Measurements from ENCODE around the gene ARAP1.

DNA sequence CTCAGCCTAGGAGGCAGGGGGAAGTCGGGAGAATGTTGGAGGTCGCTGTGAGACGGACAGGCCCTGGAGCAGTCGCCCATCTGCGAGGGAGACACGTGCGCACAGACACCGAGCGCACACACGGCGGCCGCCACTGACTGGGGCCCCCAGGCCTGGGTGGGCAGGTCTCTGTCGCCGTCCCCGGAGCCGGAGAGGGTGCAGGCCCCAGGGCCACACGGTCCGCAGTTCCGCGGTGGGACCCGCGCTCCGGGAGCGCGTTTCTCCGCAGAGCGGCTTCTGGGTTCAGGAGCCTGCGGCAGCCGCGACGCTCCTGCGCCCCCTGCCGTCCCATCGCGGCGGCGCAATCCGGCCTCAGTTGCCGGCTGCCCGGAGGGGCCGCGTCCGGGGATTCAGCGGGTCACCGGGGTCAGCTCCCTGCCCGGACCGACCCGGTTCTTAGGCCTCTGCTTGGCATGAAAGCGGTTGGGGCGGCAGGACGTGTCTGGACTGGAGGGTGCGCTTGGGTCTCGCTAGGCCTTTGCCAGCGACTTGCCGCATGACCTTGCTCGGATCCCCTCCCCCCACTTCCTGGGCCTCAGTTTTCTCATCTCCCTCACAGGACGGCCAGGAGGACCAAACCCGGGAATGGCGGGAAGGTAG is 109.2 kb downstream of the ARAP1 start:
- TF ChIP-seq, protein P1, sequence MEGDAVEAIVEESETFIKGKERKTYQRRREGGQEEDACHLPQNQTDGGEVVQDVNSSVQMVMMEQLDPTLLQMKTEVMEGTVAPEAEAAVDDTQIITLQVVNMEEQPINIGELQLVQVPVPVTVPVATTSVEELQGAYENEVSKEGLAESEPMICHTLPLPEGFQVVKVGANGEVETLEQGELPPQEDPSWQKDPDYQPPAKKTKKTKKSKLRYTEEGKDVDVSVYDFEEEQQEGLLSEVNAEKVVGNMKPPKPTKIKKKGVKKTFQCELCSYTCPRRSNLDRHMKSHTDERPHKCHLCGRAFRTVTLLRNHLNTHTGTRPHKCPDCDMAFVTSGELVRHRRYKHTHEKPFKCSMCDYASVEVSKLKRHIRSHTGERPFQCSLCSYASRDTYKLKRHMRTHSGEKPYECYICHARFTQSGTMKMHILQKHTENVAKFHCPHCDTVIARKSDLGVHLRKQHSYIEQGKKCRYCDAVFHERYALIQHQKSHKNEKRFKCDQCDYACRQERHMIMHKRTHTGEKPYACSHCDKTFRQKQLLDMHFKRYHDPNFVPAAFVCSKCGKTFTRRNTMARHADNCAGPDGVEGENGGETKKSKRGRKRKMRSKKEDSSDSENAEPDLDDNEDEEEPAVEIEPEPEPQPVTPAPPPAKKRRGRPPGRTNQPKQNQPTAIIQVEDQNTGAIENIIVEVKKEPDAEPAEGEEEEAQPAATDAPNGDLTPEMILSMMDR (IDR thresholded peaks at IDR 0.05): peak; percentile 95 to 98 (median 97)
- TF ChIP-seq POLR2A (IDR thresholded peaks at IDR 0.05): no peak
